Neural crest cell (in vitro differentiated cells): Measurements from ENCODE around the gene DDN. TPM values are rescaled to one million over a fixed set of nuclear protein-coding genes. Genes with fewer than 3 reads are reported as not detected.

Experiments used
- DNase-seq: peaks from one replicate; pipeline ENCODE4 v3.0.0; 2021; ENCODE audit warnings: low read depth, mixed read lengths, low spot score
- H3K27ac Mint-ChIP-seq: one replicate; pipeline ENCODE4 v1.8.0; 2021; ENCODE audit warnings: mild to moderate bottlenecking, mixed read lengths; ENCODE audit not compliant: unreplicated experiment
- H3K27me3 Mint-ChIP-seq: 2 replicates; pipeline ENCODE4 v1.8.0; 2021; ENCODE audit warnings: low read depth, mild to moderate bottlenecking, mixed read lengths
- H3K36me3 Mint-ChIP-seq: 2 replicates; pipeline ENCODE4 v1.8.0; 2021; ENCODE audit warnings: low read depth, mild to moderate bottlenecking, mixed read lengths
- H3K4me1 Mint-ChIP-seq: 2 replicates; pipeline ENCODE4 v1.8.0; 2021; ENCODE audit warnings: mixed read lengths
- H3K4me3 Mint-ChIP-seq: one replicate; pipeline ENCODE4 v1.8.0; 2021; ENCODE audit warnings: mild to moderate bottlenecking, mixed read lengths
- H3K9me3 Mint-ChIP-seq: 2 replicates; pipeline ENCODE4 v1.8.0; 2021; ENCODE audit warnings: mixed read lengths
- total RNA-seq: library from RNA; stranded (reverse); gene quantifications from 2 replicates; pipeline ENCODE4 v1.2.1, GENCODE V29; 2021
- TF ChIP-seq, protein P1 (sequence below): fragments of 200-600 bp; sonication (generic); conservative IDR thresholded peaks from 2 replicates; pipeline ENCODE4 v1.5.0; 2021; ENCODE audit warnings: antibody characterized with exemption, mild to moderate bottlenecking

Gene DDN
- total RNA-seq, 1 donor from 2014 or later: 0.51 TPM

DNA sequence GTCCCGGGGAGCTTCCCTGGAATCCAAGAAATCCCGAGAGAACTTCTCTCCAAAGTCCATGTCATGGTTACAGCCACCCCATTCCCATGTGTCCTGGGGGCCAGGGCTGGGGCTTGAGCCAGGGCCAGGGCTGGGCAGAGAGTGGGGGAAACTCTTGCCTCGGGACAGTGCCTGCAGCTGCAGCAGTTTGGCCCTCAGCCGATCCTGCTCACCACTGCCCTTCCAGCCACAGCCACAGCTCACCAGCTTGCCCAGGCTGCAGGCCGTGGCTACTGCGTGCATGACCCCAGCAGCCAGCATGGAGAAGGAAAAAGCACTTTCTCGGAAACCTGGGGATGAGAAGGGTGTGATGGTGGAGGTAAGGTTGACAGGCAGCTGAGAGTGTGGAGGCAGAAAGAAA lies 31.2 kb downstream of the DDN start:
- H3K27ac Mint-ChIP-seq: no peak overlapping the region
- no peaks in the 10 kb centered on the region for H3K36me3 Mint-ChIP-seq
- H3K27me3 Mint-ChIP-seq: peaks cover 82% of the 10 kb centered on the region
- peaks cover 15% of the 10 kb centered on the region for H3K4me1 Mint-ChIP-seq
- no peak overlapping the region for H3K4me3 Mint-ChIP-seq
- no peaks in the 10 kb centered on the region for H3K9me3 Mint-ChIP-seq
- TF ChIP-seq, protein P1, sequence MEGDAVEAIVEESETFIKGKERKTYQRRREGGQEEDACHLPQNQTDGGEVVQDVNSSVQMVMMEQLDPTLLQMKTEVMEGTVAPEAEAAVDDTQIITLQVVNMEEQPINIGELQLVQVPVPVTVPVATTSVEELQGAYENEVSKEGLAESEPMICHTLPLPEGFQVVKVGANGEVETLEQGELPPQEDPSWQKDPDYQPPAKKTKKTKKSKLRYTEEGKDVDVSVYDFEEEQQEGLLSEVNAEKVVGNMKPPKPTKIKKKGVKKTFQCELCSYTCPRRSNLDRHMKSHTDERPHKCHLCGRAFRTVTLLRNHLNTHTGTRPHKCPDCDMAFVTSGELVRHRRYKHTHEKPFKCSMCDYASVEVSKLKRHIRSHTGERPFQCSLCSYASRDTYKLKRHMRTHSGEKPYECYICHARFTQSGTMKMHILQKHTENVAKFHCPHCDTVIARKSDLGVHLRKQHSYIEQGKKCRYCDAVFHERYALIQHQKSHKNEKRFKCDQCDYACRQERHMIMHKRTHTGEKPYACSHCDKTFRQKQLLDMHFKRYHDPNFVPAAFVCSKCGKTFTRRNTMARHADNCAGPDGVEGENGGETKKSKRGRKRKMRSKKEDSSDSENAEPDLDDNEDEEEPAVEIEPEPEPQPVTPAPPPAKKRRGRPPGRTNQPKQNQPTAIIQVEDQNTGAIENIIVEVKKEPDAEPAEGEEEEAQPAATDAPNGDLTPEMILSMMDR: no peak
- no peak for DNase-seq

DNA sequence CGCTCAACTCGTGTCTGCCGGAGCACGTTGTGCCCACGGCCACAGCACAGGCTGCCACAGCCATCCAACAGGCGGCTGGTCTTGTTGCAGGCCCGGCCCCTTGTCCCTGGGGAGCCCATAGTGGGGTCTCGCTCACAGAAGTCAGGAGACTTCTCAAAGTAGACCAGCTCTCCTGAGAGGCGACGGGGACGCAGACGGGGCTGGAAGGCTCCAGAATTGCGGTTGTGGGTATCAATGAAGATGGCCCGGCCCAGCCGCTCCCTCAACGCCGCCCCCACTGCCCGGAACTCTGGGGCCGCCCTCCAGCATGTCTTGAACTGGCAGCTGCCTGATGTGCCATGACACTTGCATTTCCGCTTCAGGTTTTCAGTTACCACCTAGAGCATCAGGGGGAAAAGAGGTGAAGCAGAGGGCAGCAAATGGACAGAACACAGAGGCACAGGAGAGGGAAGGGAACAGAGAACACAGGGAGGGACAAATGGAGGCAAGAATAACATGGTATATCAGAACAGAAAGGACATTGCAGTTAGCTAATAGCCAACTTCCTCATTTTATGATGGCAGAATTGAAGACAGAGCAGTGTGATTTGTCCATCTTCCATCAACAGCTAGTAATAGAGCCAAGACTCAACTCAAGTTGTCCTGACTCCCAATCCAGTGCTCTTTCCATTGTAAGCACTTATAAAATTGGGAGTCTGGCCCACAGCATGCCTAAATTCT lies 32.8 kb downstream of the DDN start:
- Mint-ChIP-seq H3K36me3 (no peaks in the 10 kb centered on the region), H3K27me3 (peaks cover 74% of the 10 kb centered on the region), H3K4me1 (peaks cover 10% of the 10 kb centered on the region), H3K27ac (no peak overlapping the region), H3K9me3 (no peaks in the 10 kb centered on the region), H3K4me3 (no peak overlapping the region)
- TF ChIP-seq, protein P1: no peak
- DNase-seq: no peak

DNA sequence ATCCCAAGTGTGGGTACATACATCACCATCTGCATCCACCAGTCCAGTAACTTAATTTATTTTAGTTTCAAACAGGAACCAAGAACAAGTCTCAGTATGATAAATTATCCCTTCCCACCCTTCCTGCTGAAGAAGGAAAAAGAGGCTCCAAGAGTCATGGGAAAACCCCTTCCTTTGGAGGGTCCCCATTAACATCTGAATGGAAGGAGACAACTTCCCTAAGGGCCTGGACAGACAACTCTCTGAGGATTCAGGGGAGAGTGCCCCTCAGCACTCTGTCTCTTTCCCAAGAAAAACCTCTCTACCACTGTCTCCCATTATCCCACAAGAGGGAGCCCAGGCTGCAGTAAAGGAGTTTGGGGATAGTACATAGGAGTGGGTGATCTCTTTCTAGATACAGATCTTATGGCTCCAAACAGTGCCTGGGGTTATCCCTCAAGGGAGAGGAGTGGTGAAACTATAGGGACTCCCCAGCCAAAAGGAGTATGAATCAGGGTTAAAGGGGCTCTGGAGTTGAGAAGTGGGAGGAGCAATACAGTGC lies 33.8 kb downstream of the DDN start:
- Mint-ChIP-seq H3K27ac (no peak overlapping the region), H3K4me1 (no peaks in the 10 kb centered on the region), H3K27me3 (peaks cover 74% of the 10 kb centered on the region), H3K4me3 (peak overlapping the region; percentile 34), H3K36me3 (no peaks in the 10 kb centered on the region), H3K9me3 (no peaks in the 10 kb centered on the region)
- TF ChIP-seq, protein P1: peak; percentile 22
- DNase-seq: no peak

DNA sequence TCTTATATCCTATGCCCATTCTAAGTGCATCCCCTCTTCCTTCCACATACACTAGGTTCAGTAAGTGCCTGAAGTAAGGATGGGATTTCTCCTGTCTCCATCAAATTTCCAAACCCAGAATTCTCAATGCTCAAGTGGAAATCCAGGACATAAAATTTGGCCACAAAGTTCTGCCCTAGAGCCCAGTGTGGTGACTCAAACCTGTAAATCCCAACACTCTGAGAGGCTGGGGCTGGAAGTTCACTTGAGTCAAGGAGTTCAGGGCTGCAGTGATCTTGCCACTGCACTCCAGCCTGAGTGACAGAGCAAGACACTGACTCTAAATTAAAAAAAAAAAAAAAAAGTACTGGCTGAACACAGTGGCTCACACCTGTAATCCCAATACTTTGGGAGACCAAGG lies 37.4 kb downstream of the DDN start:
- H3K27me3 Mint-ChIP-seq: peaks cover 47% of the 10 kb centered on the region
- no peaks in the 10 kb centered on the region for H3K36me3 Mint-ChIP-seq
- no peak overlapping the region for H3K27ac Mint-ChIP-seq
- TF ChIP-seq, protein P1: no peak
- peaks cover 6% of the 10 kb centered on the region for H3K4me1 Mint-ChIP-seq
- H3K9me3 Mint-ChIP-seq: no peaks in the 10 kb centered on the region
- no peak overlapping the region for H3K4me3 Mint-ChIP-seq
- DNase-seq: no peak

DNA sequence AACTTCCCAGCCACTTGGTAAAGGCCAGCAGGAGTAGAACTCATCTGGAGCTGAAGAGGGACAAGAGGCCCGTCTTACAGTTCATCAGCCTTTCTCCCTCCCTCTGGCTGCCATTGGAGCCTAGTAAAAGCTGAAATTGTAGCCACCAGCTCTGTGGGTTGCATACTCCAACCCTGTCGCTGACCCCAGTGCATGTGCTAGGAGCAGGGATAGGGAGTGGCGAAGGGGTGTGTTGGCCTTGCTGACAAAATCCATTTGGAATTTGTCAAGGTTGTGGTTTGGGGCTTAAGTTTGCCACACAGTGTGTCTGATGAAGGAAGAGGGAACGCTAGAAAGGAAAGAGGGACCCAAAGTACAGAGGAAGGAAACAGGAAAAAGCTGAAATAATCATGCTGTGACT lies 37.8 kb downstream of the DDN start:
- Mint-ChIP-seq H3K4me3 (peak overlapping the region; percentile 50), H3K36me3 (no peaks in the 10 kb centered on the region), H3K9me3 (no peaks in the 10 kb centered on the region), H3K27me3 (peaks cover 43% of the 10 kb centered on the region), H3K4me1 (peaks cover 10% of the 10 kb centered on the region), H3K27ac (no peak overlapping the region)
- DNase-seq: no peak
- TF ChIP-seq, protein P1: no peak
